COLO668 (cell line): Measurements from ENCODE around the gene MR1.
"Not testable (repeated sequence)": the region's sequence is repeated elsewhere in the genome, so short reads cannot be mapped to it uniquely, and the experiment has no call there.

Source experiments
- DNase-seq: peaks from one replicate; lab custom pipeline; 2025; ENCODE audit not compliant: unreplicated experiment; lab: John Stamatoyannopoulos, UW

MR1 gene

GRCh38 chr1:181028615-181029014, 5.2 kb upstream of the MR1 start:
- DNase-seq = no peak

GRCh38 chr1:181032535-181032934, 1.2 kb upstream of the MR1 start:
- no peak for DNase-seq

DNA sequence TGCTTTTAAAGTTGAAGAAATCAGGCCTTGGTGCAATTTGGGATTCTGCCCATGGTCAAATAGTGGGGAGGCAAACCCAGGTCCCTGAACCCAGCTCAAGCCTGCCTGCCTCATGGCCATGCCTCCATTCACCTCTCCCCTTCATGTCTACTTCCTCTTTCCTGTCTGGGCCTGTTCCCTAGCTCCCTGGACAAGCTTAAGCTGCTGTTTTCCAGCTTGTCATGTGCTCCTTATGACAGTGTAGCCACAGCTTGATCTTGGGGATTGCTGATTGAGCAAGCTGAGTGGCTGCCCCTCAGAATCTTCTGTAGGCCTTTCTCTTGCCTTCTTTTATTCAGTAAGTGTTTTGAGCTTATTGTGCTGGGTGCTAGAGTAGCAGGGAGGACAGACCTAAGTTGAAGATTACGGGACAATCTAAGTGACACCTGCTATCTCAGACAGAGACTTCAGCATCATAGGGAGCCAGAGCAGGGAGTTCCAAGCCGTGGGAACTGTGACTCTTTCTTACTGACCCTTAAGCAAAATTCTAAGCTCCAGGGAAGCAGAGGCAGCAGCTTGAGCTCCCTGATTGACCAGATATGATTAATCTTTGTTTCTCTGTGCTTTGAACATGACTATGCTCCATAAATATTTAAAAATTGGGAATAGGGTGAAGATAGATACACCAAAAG, 520 bp upstream of the MR1 start:
- DNase-seq = no peak

DNA sequence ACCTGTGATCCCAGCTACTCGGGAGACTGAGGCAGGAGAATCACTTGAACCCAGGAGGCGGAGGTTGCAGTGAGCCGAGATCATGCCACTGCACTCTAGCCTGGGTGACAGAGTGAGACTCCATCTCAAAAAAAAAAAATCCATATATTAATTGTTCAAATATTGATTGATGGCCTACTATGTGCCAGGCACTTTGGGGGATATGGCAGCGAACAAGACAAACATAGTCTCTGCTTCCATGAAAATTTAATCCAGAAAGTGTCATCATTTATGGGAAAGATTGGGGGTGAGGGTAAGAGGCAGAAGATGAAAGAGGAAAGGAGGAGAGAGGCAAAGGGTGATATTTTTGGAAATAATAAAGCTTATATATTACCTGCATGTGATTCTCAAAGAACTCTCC, 1.4 kb downstream of the MR1 start:
- not testable (repeated sequence) for DNase-seq

DNA sequence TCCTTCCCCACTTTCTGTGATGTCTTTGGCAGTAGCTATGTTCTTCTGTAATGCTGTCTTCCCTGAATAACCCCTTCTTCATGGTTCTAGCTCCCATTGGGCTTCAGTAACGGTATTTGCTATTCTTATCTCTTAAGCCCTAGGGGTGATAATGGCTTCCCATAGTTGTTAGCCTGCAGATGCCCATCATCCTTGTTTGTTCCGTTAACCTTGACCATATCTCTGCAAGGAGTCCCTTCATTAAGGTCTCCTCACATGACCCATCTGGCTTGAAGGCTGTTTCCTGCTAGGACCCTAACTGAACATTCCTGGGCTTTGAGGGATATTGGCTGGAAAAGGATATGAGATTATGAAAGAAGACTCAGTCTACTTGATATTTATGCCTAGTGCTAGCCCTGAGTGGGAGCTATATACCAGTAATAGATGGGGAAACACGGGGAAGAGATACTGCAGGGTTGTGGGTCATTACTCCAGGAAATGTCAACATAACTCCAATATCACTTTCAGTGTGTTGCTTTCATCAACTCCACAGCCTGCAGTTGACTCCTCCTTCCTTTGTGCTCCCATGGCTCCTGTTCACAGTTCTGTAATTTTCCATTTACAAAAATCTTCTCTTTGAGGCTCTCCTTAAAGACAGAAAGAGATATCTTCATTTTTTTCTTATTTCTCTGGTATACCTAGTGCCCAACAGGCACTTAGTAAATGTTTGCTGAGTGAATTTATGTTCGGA, 2.5 kb downstream of the MR1 start:
- no peak for DNase-seq

DNA sequence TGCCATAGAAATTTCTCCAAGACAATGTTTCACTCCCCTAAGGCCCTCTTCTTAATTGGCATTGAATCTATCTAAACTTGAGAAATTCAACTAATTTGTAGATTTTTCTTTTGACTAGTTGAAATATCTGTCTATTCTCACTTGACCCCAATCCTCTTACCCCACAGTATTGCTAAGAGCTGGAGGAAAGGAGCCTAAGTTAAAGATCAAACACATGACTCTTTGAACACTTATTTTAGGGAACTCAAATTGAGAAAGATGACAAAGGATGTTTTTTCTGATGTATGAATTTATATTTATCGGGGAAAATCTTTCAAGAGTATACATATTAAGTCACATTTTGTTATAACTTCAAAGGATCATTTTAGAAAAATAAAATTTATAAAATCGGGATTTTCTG, 3.6 kb downstream of the MR1 start:
- DNase-seq = no peak

- peak; percentile 59 for DNase-seq
These were observed 4.7 kb downstream of the MR1 start for GRCh38 chr1:181038399-181038873.

DNA sequence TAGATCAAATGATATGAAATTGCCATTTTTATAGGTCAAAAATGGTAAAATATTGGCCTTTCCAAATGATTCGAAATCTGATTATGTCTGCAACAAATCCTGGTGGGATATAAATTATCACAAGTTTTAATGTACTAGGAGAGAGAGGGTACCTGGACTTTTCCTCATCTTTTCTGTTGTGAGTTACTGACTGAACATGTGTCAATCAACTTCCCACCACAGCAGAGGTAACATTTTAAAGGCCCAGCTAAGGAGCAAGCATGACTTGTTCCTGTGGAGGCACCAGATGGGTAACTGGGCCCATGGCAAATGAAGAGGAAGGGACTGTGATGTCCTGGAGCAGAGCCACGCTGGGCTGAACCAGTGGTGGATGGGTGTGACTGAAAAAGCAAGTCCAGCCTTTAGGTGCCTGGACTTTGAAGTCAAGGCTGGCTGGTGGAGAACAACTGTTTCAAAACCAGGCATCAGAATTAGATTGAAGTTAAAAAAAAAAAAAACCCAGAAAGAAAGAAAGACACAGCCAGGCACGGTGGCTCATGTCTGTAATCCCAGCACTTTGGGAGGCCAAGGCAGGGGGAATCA, 6.6 kb downstream of the MR1 start:
- DNase-seq = no peak

- DNase-seq = peak; percentile 26
These were observed 9.5 kb downstream of the MR1 start for GRCh38 chr1:181043025-181043888.

- no peak for DNase-seq
These were observed 10.7 kb downstream of the MR1 start for GRCh38 chr1:181044449-181044966.

- DNase-seq = not testable (repeated sequence)
These were observed 12.2 kb downstream of the MR1 start for GRCh38 chr1:181045946-181046345.

- DNase-seq = no peak
These were observed 15.6 kb downstream of the MR1 start for GRCh38 chr1:181049378-181049777.

DNA sequence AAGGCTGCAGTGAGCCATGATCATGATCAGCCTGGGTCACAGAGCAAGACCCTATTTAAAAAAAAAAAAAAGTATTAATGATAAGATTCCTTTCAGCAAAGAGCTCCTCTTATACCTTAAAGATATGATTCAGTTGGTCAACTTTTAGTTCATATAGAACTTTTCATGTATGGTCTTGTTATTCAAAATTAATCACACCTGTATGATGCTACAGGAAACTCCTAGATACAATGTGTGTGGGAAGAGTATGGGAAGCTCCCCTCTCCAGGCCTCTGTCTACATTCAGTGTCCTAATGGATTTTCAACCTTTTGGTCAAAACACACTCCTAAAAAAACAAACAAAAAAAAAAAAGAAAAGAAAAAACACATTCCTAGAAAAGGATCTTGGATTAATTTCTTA, 17.1 kb downstream of the MR1 start:
- DNase-seq = no peak

GRCh38 chr1:181056560-181056959, 22.8 kb downstream of the MR1 start:
- no peak for DNase-seq

DNA sequence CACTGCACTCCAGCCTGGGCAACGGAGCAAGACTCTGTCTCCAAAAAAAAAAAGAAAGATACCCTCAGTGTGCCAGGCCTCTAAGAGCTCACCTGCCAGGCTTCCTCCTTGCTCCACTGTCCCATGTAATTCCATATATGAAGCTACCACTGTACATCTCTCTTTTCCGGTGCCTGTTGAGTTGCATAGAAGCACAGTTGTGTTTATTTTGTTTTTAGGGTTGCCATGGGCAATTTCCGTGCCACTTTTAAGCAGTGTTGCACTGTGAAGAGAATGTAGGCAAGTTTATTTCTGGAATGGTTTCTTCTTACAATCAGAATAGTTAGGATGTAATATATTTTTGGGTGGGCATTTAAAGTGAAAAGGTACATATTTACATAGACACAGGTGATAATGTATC, 23.3 kb downstream of the MR1 start:
- DNase-seq = peak; percentile 56

GRCh38 chr1:181059435-181059834, 25.7 kb downstream of the MR1 start:
- DNase-seq = no peak

GRCh38 chr1:181060066-181060465, 26.3 kb downstream of the MR1 start:
- DNase-seq = no peak

- not testable (repeated sequence) for DNase-seq
These were observed 27.2 kb downstream of the MR1 start for GRCh38 chr1:181060947-181061346.

GRCh38 chr1:181061487-181061886, 27.7 kb downstream of the MR1 start:
- DNase-seq = no peak

GRCh38 chr1:181061891-181062835, 28.4 kb downstream of the MR1 start:
- DNase-seq = no peak
